ENCODE results near the gene MYO7A.

The MYO7A gene

GRCh38 chr11:77202941-77203900, 75.2 kb downstream of the MYO7A start:
- DNase-seq: no peak

DNA sequence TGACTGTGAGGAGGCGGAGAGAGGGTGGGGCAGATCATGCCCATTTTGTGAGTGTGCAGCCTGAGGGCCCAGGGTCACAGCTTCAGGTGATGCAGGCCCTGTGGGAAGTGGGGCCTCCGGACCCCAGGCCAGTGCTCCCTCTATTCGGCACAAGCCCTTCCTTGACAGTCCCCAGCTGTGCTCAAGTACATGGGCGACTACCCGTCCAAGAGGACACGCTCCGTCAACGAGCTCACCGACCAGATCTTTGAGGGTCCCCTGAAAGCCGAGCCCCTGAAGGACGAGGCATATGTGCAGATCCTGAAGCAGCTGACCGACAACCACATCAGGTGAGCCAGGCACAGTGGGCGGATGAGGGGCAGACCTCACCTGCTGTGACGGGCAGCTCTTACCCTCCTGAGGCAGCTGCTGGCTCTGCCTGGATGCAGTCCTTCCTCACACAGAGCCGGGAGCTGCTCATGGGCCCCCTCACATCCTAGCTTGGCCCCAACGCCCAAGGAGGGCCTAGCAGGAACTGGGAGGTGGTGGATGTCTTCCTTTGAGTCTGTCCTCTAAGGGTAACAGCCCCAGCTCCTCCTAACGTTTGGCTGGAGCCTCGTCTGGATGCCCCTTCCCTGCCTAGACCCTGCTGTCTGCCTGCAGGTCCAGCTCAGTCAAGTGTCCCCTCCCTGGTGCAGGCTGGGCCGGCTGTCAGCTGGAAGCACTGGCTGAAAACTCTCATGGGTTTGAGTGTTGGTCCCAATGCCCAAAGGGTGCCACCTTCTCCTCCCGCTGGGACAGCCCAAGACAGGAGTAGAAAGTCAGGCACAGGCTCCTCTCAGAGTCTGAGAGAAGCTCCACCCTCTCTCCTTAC, 76.1 kb downstream of the MYO7A start:
- no peak for DNase-seq

DNA sequence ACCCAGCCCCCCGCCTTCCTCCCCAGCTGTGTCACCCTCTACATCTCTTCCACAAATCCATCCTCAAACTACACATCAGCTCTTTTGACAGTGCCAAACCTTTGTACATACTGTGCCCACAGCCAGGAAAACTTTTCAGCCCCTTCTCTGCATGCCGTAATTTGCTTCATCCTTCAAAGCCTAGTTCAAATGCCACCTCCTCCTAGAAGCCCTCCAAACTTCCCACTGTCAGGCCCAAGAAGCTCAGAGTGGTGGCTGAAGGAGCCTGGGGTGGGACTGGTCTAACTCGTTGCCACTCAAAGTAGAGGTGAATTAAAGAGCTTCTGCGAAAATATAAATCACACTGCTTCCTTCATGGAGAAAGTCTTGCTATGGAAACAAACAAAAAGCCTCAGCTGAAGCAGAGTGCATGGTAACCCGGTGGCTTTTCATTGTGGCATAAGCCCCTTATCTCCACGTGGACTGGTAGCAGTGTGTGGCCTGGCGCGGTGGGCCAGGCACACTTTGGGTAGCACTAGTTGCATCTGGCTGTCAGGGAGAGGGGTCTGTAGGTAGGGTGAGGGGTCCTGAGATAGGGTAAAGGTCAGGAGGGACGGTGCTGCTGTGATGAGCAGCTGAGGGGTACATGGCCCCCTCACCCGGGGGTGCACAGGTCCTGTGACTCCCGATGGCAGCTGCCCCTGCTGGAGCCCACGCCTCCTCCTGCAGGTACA, 76.9 kb downstream of the MYO7A start:
- DNase-seq: no peak

DNA sequence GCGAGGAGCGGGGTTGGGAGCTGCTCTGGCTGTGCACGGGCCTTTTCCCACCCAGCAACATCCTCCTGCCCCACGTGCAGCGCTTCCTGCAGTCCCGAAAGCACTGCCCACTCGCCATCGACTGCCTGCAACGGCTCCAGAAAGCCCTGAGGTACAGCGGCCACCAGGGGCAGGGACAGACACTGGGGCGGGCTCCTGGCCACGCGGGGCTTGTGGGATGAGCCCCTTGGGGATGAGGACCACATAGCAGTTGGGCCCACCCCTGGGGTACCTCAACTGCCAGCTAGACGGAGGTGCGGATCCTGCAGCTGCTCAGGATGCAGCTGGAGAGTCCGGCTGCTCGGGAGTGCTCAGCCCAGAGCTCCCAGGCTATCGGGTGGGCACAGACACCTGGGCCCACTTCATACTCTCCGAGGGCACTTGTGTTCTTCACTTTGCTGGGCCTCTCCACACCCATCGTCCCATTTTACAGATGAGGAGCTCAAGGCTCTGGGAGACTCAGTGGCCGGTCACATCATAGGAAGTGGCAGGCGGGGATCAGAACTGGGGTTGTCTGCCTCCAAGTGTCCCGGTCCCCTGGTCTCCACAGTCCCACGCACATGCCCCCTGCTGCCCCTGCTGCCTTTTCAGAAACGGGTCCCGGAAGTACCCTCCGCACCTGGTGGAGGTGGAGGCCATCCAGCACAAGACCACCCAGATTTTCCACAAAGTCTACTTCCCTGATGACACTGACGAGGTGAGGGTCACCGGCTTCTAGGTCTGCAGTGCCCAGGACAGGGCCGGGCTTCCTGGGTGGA, 77.6 kb downstream of the MYO7A start:
- no peak for DNase-seq

DNA sequence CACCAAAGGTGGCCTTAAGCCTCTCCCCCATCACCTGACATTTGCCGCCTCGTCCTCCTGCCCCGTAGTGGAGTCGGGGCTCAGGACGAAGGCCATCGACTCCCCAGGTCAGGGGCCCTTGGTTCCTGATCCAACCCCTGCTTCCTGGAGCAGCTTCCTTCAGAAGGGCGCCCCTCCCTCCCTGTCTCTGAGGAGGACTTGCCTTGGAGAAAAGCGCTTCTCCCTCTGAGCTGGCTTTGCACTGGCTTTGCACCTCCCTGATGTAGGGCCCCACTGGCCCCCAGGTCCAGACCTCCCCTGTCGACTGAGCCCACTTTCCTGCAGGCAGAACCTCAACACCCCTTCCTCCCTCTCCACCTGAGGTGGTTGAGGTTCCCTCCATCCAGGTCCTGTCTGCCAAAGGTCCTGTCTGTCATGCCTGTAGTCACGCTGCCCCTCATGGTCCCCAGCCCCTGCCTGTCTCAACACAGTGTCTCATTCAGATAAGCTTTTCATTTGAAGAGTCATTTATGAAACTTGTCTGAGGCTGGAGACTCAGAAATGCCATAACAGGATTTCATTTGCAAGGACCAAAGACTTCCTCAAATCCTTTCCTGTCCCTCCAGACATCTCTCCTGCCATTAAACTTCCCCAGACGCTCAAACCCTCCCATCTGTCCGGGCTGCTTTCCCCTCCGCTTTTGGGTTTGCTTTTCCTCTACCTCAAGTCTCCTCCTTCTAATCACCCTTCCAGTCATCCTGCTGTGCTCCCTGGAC, 78.4 kb downstream of the MYO7A start:
- DNase-seq: peak; percentile 50

DNA sequence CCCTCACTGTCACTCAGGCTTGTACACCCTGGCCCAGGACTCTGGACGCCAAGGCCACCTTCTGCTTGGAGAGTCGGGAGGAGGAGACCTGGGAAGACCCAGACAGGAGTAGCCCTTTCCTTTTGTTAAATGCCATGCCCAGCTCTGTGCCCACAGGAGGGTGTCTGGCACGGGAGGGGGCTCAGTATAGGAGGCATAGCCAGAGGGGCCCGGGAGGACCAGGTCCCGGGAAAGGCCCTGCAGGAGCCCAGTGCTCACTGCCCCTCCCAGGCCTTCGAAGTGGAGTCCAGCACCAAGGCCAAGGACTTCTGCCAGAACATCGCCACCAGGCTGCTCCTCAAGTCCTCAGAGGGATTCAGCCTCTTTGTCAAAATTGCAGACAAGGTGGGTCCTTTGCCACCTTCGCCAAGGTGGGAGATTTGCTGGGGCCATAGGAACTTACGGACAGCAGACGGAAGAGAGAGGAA, 79.0 kb downstream of the MYO7A start:
- no peak for DNase-seq

GRCh38 chr11:77207618-77208313, 79.7 kb downstream of the MYO7A start:
- no peak for DNase-seq

GRCh38 chr11:77208535-77208934, 80.5 kb downstream of the MYO7A start:
- no peak for DNase-seq

DNA sequence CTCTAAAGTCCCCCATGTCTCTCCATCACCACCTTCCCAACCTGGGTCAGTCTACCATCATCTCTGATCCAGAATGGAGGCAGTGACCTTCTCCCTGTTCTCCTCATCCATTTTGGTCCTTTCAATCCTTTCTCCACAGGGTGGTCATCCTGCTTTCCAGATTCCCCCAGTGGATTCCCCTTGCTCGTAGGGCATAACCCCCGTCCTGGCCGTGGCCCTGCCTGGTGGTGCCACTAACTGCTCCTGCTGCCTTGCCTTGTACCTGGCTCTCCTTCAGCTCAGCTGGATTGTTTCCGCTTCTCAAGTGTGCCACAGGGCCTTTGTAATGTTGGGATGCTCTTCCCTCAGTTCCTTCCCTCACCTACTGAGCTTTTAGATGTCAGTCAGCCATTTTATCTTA, 81.6 kb downstream of the MYO7A start:
- no peak for DNase-seq

GRCh38 chr11:77211040-77211451, 83.0 kb downstream of the MYO7A start:
- DNase-seq: no peak

- DNase-seq: no peak
Observed at GRCh38 chr11:77211594-77212251, 83.7 kb downstream of the MYO7A start.

GRCh38 chr11:77212314-77213007, 84.4 kb downstream of the MYO7A start:
- no peak for DNase-seq

DNA sequence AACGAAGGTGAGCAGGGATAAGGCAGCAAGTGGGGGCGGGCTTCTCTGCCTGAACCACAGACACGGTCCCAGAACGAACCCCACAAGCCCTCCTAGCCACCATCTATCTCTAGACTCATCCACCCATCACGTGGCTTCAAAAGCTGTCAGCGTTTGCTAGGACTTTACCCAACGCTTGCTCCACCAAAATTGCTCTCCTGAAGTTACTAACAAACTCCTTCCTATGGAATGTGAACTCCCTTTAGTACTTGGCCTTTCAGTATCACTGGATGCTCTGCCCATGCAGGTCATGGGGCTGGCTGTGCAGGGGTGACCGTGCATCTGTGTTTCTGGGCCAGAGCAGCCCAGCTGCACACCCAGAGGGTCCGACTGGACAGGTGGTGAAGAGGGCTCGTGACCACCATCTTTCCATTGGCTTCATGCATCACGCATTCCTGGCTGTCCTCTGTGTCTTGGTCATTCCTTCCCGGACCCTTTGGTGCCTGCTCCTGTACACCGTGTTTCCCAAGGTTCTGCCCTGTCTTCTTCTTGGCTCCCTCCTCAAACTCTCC, 85.1 kb downstream of the MYO7A start:
- DNase-seq: no peak

DNA sequence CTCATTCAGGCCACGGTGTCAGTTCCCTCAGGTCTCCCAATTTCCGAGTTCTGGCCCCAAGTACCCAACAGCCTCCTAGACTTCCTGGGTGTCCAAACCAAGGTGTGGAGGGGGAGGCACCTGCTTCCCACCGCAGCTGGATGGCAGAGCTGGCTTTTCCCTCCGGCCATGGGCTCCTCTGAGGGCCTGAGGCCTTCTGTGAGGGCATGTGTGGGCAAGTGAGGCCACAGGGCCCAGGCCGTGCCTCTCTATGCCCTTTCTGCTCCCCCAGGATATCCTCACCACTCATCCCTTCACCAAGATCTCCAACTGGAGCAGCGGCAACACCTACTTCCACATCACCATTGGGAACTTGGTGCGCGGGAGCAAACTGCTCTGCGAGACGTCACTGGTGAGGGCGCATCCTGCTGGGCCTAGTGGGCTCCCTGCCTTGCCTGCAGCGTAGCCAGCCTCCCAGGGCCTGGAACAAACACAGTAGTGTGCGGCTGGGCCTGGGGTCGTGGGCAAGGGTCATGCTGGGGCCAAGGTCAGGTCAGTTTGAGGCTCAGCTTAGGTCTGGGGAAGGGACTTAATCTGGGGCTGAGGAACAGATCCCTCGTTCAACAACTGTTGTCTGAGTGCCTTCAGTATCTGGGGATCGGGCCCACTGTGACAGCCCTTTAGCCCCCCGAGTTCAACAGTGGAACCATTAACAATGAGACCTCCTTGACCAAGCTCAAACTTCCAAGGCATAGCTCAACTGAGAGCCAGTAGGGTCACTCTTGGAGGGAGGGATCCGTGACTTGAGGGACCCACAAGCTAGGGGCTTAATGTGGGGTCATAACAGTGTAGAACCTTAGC, 85.8 kb downstream of the MYO7A start:
- DNase-seq: no peak

GRCh38 chr11:77214557-77214956, 86.5 kb downstream of the MYO7A start:
- DNase-seq: no peak

- no peak for DNase-seq
Observed at GRCh38 chr11:77215106-77215505, 87.1 kb downstream of the MYO7A start.

GRCh38 chr11:77217156-77217555, 89.1 kb downstream of the MYO7A start:
- no peak for DNase-seq

GRCh38 chr11:77223797-77224196, 95.8 kb downstream of the MYO7A start:
- DNase-seq: no peak
